Stimulated activated CD4-positive, alpha-beta T cell treated with anti-CD3 and anti-CD28 coated beads, Interleukin-4, amount 100 ng/mL, for 4 hours (primary cell): Measurements from ENCODE around the gene RAD51B.
"Not testable (repeated sequence)": the region's sequence is repeated elsewhere in the genome, so short reads cannot be mapped to it uniquely, and the experiment has no call there.

ENCODE experiments used
- DNase-seq, 2 experiments: peaks; one replicate each; pipeline ENCODE4 v3.0.0-alpha.2; 2020

The RAD51B gene

GRCh38 chr14:68085742-68086141 is 266.2 kb downstream of the RAD51B start:
- no peak for DNase-seq

- no peak for DNase-seq
These were observed 268.9 kb downstream of the RAD51B start for GRCh38 chr14:68088451-68088854.

- no peak for DNase-seq
These were observed 269.7 kb downstream of the RAD51B start for GRCh38 chr14:68089146-68089731.

- DNase-seq: no peak
These were observed 274.6 kb downstream of the RAD51B start for GRCh38 chr14:68094158-68094557.

DNA sequence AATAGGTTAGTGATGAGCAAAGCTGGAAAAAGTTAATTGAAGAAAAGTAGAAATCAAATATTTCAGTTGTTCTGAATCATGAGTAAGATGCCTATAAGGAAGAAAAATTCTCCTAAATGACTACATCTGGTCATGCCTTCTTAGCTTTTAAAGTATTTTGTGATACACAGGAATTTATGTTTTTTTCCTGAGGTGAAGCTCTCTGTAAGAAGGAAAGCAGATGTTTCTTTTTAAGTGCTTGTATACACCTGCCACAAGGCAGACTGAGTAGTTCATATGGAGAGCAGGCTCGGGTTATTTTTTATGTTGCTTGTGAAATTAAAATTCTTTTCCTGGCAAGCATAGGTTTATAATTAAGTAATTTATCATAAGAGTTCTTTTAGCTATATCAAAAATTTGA is 275.2 kb downstream of the RAD51B start:
- DNase-seq: no peak

- DNase-seq: no peak
These were observed 278.1 kb downstream of the RAD51B start for GRCh38 chr14:68097727-68098126.

DNA sequence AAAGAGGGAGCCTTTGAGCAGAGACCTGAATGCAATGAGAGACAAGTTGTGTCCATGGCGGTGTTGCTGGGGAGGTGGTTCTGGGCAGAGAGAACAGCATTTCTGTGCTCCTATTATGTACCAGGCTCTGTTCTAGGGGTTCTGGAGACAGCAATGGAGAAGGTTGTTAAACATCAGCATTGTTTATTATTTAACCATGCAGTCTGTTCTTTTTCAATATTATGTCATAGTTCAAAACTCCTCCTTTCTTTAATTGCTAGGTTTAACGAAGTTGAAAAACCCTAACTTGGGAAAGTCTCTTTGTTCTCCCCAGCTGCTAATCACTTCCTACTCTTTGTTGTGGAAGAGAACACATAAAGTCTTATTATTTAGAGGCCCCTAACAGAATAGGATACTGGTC is 279.3 kb downstream of the RAD51B start:
- no peak for DNase-seq

GRCh38 chr14:68099495-68100045 is 280.0 kb downstream of the RAD51B start:
- DNase-seq: no peak

GRCh38 chr14:68101715-68102301 is 282.2 kb downstream of the RAD51B start:
- not testable (repeated sequence) for DNase-seq

DNA sequence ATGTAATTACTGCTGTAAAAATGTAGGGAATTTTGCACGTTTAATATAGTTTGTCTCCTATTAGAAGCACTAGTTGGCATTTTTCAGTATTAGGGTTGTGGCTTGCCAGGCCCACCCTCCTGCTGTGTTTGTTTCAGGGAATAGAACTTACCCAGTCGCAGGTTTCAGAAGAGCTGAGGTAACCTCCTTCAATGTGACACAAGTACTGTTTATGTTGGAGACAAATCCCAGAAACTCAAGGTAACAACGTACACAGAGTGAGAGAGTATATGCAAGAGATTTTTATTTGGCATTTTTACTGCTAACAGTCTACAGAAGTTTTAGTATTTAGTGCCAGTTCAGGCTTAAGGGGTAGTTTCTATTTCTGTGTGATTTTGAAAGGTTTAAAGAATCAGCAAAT is 284.3 kb downstream of the RAD51B start:
- DNase-seq: no peak

GRCh38 chr14:68104518-68104917 is 284.9 kb downstream of the RAD51B start:
- DNase-seq: no peak

- DNase-seq: no peak
These were observed 286.2 kb downstream of the RAD51B start for GRCh38 chr14:68105816-68106215.

DNA sequence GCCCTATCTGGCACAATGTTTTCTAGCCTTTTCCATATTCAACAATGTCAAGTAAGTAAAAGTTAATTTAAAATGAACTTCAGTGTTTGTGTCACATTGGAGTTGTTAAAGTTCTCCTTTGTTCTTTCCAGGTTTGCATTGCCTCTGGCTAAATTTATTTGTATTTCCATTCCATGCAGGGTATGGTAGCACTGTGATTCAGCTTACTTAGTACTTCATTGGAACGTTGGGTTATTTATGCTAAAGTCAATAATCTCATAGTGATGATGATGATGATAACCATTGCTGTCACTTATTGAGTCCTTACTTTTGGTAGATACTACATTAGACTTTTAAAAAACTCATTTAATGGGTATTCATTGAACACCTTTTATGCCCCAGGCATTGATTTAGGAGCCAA is 286.9 kb downstream of the RAD51B start:
- DNase-seq: no peak

DNA sequence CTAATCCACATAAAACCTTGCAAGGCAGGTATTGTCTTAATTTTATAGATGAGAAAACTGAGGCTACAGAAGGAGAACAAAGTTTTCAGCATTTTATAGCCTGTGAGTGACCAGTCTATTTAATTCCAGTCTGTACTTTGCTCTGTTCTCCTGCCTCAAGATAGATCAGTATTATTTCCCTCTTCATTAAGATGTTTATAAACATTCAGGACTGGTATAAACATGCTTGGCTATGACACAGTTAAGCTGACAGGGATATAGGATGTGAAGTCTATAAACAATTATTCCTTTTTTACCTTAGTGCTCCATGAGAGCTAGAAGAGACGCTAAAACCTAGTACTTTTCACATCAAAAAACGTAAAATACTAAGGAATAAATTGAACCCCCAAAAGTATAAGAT is 287.3 kb downstream of the RAD51B start:
- no peak for DNase-seq

DNA sequence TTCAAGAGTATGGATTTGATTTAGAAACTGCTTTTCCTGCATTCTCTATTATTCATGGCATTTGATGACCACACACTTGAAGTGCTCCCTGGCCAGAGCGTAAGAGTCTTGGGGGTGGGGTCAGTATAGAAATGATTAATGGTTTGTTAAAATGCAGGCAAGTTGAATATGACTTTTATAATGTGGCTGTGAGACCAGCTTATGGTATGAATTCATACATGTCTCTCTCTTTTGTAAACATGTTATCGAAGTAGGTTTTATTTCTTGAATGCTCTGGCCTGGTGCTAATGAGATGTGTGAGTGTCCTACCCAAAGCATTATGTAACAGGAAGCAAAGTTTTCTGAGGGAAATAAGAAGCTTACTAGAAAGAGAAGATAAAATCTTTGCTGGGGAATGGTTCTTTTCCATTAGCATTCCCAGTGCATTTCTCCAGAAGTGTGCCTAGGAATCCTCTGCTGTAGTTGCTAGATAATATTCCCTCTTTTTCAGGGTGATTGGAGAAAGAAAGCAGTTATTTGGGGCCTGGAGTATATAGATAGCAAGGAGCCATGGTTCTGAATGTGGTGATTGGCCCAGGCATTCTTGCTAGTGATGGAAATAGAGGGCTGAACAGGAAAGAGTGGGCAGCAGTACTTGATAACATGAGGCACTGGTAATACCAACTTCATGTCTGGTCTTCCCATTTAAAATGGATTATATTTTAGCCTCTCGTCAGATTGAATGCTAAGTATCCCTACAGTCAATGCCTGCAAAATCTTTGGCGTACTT is 289.7 kb downstream of the RAD51B start:
- no peak for DNase-seq

GRCh38 chr14:68111097-68111852 is 291.7 kb downstream of the RAD51B start:
- no peak for DNase-seq

DNA sequence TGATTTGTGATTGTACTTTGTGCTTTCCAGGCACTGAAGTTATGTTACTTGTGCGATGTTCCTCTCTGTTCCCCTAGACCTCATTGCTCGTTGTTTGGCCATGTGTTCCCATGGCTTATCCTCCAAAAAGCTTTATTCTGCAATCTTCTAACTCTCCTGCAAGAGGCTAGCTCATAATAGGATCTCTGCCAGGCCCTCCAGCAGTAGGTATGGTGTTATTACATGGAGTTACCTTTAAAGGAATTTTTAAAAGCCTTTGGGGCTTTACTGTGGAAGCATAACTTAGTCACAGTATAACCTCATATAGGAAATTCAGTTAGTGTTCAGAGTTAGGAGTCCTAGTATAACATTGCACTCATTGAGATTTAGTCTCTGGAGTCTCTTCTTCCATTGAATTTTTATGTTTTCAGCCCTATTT is 292.3 kb downstream of the RAD51B start:
- DNase-seq: no peak

GRCh38 chr14:68112442-68112841 is 292.9 kb downstream of the RAD51B start:
- DNase-seq: no peak

GRCh38 chr14:68113343-68113930 is 293.9 kb downstream of the RAD51B start:
- DNase-seq: no peak

DNA sequence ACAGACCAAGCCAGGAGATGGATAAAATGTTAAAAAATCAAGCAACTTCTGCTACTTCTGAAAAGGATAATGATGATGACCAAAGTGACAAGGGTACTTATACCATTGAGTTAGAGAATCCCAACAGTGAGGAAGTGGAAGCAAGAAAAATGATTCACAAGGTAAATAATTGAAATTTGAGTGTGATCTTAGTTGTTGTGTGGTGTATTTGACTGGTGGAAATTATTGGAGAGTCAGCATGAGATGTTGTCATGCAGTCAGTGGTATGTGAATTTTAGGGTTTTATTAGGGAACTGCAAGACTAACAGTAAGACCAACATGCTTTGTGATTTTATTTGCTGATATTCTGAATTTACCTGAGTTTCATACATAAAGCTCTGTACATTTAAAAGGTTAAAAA is 296.4 kb downstream of the RAD51B start:
- DNase-seq: not testable (repeated sequence)

DNA sequence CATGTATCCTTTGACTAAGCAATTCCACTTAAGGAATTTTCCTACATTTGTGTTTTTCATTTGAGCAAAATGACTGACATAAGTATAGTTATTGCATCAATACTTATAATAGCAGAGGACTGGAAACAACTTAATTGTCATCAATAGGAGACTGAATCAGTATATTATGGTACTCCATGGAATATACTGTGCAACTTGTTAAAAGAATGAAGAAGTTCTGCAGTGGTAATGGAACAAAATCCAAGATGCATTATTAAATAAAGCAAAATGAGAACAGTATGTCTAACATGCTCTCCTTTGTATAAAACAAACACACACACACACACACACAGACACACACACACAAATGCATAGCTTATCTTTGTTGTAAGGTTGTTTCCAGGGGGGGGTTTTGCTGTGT is 303.1 kb downstream of the RAD51B start:
- DNase-seq: no peak

- DNase-seq: no peak
These were observed 304.5 kb downstream of the RAD51B start for GRCh38 chr14:68124050-68124449.
